AG09319 (cell line): ENCODE data around the gene RPL39L.

Experiments used
- DNase-seq: peaks from one replicate; pipeline ENCODE4 v3.0.0-alpha.2; 2010; ENCODE audit warnings: low read depth; ENCODE audit errors: extremely low read depth
- TF ChIP-seq, protein P1 (sequence below): IDR thresholded peaks from 2 replicates; pipeline ENCODE4 v1.5.1; 2011; ENCODE audit warnings: low read depth, mild to moderate bottlenecking, inconsistent platforms, low read length, moderate library complexity

Gene RPL39L

DNA sequence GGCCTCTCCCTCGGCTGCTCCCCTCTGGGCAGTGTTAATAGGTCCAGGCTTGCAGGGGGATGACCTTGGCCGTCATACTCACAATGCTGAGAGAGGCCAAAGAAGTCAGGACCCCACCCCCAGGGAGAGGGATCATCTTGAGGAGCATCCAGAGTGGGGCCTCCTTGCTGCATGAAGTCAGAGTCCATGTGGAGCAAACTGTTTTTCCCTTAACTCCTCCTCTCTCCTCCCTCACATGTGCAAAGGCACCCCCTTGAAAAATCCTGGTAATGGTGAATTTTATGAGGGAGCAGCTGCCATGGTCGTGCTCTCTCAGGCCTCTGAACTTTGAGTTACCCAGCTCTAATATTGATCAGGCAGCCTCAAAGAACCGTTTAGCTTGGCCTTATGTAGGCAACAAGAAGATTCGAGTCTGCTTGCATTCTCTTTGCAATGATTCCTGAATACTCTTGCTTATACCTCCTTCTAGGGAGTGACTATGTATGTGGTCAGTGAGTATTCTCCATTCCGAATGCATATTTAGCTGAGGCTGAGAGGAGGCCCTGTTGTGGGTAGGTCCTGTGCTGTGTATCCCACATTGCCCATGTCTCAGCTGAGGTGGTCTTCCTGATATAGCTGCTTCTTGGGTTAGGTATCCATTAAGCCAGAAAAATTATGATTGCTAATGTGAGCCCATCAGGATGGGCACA is 23.1 kb upstream of the RPL39L start:
- TF ChIP-seq, protein P1, sequence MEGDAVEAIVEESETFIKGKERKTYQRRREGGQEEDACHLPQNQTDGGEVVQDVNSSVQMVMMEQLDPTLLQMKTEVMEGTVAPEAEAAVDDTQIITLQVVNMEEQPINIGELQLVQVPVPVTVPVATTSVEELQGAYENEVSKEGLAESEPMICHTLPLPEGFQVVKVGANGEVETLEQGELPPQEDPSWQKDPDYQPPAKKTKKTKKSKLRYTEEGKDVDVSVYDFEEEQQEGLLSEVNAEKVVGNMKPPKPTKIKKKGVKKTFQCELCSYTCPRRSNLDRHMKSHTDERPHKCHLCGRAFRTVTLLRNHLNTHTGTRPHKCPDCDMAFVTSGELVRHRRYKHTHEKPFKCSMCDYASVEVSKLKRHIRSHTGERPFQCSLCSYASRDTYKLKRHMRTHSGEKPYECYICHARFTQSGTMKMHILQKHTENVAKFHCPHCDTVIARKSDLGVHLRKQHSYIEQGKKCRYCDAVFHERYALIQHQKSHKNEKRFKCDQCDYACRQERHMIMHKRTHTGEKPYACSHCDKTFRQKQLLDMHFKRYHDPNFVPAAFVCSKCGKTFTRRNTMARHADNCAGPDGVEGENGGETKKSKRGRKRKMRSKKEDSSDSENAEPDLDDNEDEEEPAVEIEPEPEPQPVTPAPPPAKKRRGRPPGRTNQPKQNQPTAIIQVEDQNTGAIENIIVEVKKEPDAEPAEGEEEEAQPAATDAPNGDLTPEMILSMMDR = no peak
- no peak for DNase-seq

DNA sequence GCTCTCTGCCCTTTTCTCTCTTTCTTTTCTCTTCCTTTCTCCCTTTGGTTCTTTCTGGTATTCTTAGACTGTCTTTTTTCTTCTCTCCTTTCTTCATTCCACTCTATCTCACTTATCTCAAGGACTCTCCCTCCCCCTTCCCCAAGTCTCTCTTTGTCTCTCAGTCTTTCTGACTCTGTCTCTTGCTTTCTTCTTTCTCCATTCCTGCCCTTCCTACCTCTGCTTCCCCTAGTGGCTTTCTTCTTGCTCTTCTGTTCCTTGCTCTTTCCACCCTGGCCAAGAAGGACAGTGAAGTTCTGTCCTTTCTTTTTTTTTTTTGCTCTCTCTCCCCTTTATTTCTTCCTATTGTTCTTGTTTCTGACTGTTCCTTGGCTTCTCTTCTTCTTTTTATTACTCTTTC is 22.3 kb upstream of the RPL39L start:
- TF ChIP-seq, protein P1 = no peak
- DNase-seq = no peak

DNA sequence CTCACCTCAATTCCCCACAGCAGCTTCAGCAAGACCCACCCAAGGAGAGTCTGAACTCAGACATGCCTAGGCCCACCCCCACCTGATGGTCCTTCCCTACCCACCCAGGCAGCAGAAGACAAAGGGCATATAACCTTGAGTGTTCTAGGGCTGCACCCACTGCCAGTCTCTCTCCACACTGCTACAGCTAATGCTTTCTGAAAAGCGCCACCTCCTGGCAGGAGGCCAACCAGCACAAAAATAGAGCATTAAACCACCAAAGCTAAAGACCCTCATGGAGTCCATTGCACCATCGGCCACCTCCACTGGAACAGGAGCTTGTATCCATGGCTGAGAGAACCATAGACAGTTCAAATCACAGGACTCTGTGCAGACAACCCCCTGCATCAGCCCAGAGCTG is 11.3 kb upstream of the RPL39L start:
- TF ChIP-seq, protein P1 = no peak
- no peak for DNase-seq

DNA sequence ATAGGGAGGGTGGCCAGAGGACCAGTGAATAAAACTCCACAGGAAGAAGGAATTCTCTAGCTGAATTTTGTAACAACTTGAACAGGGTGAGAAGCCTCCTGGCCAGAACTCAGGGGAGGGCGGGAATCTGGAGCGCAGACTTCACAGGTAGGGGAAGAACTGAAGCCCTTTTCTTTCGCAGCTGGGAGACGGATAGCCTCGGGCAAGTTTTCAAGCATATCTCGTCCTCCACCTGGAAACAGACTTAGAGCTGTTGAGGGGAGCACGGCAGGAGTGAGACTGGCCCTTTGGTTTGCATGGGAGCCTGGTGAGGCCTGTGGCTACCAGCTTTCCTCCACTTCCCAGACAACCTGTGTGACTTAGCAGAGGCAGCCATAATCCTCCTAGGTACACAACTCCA is 10.9 kb upstream of the RPL39L start:
- TF ChIP-seq, protein P1 = no peak
- no peak for DNase-seq

DNA sequence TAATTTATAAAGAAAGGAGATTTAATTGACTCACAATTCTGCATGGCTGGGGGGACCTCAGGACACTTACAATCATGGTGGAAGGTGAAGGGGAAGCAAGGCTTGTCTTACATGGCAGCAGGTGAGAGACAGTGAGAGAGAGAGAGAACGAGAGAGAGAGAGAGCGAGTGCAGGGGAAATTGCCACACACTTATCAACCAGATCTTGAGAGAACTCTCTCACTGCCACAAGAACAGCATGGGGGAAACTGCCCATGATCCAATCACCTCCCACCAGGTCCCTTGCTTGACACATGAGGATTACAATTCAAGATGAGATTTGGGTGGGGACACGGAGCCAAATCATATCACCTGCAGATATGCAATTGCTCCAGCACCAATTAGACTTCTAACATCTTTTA is 7.1 kb upstream of the RPL39L start:
- no peak for DNase-seq
- TF ChIP-seq, protein P1 = no peak

DNA sequence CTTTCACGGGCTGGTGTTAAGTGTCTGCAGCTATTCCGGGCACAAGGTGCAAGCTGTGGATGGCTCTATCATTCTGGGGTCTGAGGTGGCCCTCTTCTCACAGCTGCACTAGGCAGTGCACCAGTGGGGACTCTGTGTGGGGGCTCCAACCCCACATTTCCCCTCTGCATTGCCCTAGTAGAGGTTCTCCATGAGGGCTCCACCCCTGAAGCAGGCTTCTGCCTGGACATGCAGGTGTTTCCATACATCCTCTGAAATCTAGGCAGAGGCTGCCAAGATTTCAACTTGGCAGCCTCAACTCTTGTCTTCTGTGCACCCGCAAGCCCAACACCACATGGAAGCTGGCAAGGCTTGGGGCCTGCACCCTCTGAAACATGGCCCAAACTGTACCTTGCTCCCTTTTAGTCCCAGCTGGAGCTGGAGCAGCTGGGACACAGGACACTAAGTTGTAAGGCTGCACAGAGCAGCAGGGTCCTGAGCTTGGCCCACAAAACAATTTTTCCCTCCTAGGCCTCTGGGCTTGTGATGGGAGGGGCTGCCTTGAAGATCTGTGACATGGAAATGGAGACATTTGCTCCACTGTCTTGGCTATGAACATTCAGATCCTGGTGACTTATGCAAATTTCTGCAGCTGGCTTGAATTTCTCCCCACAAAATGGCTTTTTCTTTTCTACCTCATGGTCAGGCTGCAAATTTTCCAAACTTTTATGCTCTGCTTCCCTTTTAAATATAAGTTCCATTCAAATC is 6.0 kb upstream of the RPL39L start:
- TF ChIP-seq, protein P1 = no peak
- DNase-seq = no peak

DNA sequence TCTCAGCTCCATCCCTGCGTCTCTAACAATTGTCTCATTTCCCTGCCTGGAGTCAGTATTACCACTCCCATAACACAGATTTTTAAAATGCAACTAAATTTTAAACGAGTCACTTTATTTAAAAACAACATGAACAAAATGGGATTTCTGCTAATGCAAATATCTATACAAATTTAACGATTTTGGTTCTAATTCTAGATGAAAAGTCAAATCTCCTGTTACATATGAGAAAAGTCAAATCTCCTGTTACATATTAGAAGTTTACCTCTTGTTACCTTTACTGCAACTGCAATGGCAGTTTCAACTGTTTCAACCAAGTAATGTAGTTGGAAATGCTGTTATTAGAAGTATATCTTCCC is 578 bp upstream of the RPL39L start:
- TF ChIP-seq, protein P1 = no peak
- no peak for DNase-seq
